Type B pancreatic cell (in vitro differentiated cells): Measurements from ENCODE around the gene TLCD3A. TPM values are rescaled to one million over a fixed set of nuclear protein-coding genes. Genes with fewer than 3 reads are reported as not detected.

Experiments
- DNase-seq: peaks from one replicate; pipeline ENCODE4 v3.0.0; 2021; ENCODE audit warnings: mixed read lengths; ENCODE audit not compliant: unreplicated experiment; ENCODE audit errors: extremely low spot score
- H3K27ac Mint-ChIP-seq: 2 replicates; pipeline ENCODE4 v1.8.0; 2021; ENCODE audit warnings: mild to moderate bottlenecking, mixed read lengths
- H3K27me3 Mint-ChIP-seq: 2 replicates; pipeline ENCODE4 v1.8.0; 2021; ENCODE audit warnings: mixed read lengths
- H3K36me3 Mint-ChIP-seq: 2 replicates; pipeline ENCODE4 v1.8.0; 2021; ENCODE audit warnings: mixed read lengths
- H3K4me1 Mint-ChIP-seq: one replicate; pipeline ENCODE4 v1.8.0; 2021; ENCODE audit warnings: mixed read lengths; ENCODE audit not compliant: unreplicated experiment
- H3K4me3 Mint-ChIP-seq: 2 replicates; pipeline ENCODE4 v1.8.0; 2021; ENCODE audit warnings: mild to moderate bottlenecking, mixed read lengths
- H3K9me3 Mint-ChIP-seq: 2 replicates; pipeline ENCODE4 v1.8.0; 2021; ENCODE audit warnings: mixed read lengths
- CTCF ChIP-seq: fragments of 200-600 bp; sonication (generic); conservative IDR thresholded peaks from 2 replicates; pipeline ENCODE4 v1.5.0; 2021; ENCODE audit warnings: antibody characterized with exemption, mild to moderate bottlenecking
- total RNA-seq: library from RNA; stranded (reverse); gene quantifications from 2 replicates; pipeline ENCODE4 v1.2.1, GENCODE V29; 2021; ENCODE audit warnings: low replicate concordance

Gene TLCD3A
- total RNA-seq, 1 donor from 2014 or later: 19.3 TPM

DNA sequence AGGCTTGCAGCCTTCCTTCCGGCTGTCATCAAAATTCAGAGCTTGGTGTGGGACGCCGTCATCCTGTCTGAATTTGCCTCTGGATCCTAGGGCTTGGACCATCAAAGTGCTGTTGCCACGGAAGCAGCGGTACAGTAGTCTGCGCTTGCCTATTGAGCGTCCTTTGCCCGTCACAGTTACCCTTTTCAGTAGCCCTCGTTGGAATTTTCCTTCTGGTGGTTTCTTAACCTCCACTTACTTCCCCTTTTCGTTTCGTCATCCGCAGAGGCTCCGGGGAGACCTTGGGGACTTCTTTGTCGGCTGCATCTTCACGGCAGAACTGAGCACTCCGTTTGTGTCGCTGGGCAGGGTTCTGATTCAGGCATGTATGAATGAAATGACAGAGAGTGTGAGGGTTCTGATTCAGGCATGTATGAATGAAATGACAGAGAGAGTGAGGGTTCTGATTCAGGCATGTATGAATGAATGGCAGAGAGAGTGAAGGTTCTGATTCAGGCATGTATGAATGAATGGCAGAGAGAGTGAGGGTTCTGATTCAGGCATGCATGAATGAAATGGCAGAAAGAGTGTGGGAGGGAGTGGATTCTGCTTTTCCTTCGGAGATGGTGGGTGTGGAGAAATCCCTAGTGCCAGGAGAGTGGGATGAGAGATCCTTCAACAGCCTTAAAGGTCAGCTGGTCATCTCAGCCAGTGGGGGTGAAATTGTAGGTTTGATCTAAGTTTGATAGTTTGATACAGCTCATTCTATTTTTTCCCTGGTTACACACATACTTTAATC lies 8.0 kb downstream of the TLCD3A start:
- no peak for TF ChIP-seq CTCF
- no peak overlapping the region for H3K27ac Mint-ChIP-seq
- H3K27me3 Mint-ChIP-seq: no peaks in the 10 kb centered on the region
- no peak for DNase-seq
- H3K4me1 Mint-ChIP-seq: peaks cover 5% of the 10 kb centered on the region
- H3K36me3 Mint-ChIP-seq: peaks cover 35% of the 10 kb centered on the region
- no peak overlapping the region for H3K4me3 Mint-ChIP-seq
- no peaks in the 10 kb centered on the region for H3K9me3 Mint-ChIP-seq

DNA sequence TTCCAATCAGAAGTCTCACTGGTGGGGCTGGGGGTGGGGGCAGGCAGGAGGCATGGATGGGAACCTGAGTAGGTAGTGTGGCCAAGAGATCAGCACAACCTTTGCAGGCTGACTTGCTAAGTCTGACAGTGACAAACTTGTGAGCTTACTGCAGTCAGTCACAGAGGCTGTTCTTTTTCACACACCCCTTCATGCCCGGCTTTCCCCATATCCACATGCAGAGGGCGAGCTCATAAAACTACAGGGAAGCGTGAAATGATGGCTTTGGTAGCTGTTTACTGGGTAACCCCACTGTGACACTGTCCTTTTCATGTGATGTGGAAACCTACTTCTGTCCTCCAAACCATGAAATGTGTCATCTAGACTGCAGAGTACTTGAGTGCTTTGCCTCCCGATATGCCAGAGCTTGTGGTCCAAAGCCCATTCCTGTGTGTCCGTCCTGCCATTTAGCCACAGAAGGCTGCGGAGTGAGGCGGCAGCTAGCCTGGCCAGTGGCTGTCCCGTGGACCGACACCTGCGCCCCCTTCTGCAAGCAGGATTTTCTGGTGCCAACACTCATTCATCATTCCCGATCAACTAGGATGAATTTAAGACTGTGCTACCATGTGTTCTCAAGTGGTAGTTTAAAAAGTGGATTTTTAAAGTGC lies 9.9 kb downstream of the TLCD3A start:
- Mint-ChIP-seq H3K9me3 (no peaks in the 10 kb centered on the region), H3K27me3 (no peaks in the 10 kb centered on the region), H3K4me3 (no peak overlapping the region), H3K36me3 (peaks cover 32% of the 10 kb centered on the region), H3K27ac (no peak overlapping the region), H3K4me1 (no peaks in the 10 kb centered on the region)
- no peak for TF ChIP-seq CTCF
- DNase-seq: no peak

- no peak for TF ChIP-seq CTCF
- Mint-ChIP-seq H3K9me3 (peaks cover 4% of the 10 kb centered on the region), H3K4me1 (no peaks in the 10 kb centered on the region), H3K4me3 (no peak overlapping the region), H3K36me3 (peaks cover 36% of the 10 kb centered on the region), H3K27me3 (no peaks in the 10 kb centered on the region), H3K27ac (no peak overlapping the region)
- no peak for DNase-seq
These were observed 10.7 kb downstream of the TLCD3A start for GRCh38 chr17:743139-743538.

GRCh38 chr17:744937-745336 lies 12.5 kb downstream of the TLCD3A start:
- H3K27me3 Mint-ChIP-seq: no peaks in the 10 kb centered on the region
- TF ChIP-seq CTCF: no peak
- DNase-seq: no peak
- peaks cover 46% of the 10 kb centered on the region for H3K36me3 Mint-ChIP-seq
- no peak overlapping the region for H3K4me3 Mint-ChIP-seq
- H3K4me1 Mint-ChIP-seq: peaks cover 4% of the 10 kb centered on the region
- H3K27ac Mint-ChIP-seq: no peak overlapping the region
- peaks cover 4% of the 10 kb centered on the region for H3K9me3 Mint-ChIP-seq

DNA sequence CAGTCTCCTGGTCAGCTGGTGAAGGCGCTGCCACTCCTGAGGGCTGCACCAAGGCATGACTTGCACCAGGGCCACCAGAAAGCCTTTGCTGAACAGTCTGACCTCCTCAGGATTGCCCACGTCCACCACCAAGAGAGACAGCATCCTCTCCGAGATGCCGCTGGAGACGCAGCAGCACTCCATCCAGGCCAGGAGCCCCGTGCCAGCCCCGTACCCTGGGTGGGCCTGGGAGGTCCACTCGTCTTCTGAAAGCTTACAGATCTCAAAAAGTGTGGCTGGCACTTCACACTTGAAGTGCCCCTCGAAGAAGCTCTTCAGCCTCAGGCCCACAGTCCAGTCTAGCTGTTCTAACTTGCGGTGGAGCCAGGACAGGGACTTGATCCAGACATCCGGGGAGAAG lies 13.0 kb downstream of the TLCD3A start:
- H3K4me3 Mint-ChIP-seq: no peak overlapping the region
- peaks cover 7% of the 10 kb centered on the region for H3K9me3 Mint-ChIP-seq

More for the DNA sequence above, 13.0 kb downstream of the TLCD3A start:
- no peak overlapping the region for H3K27ac Mint-ChIP-seq
- peaks cover 47% of the 10 kb centered on the region for H3K36me3 Mint-ChIP-seq
- no peak for DNase-seq
- H3K27me3 Mint-ChIP-seq: no peaks in the 10 kb centered on the region
- H3K4me1 Mint-ChIP-seq: peaks cover 8% of the 10 kb centered on the region
- no peak for TF ChIP-seq CTCF
